Pancreas (tissue), 10 donors: ENCODE measurements around the gene OPCML. TPM values are rescaled to one million over a fixed set of nuclear protein-coding genes. Genes with fewer than 3 reads are reported as not detected.

ENCODE experiments used
- ATAC-seq, 4 donors: fragments of 200-7000 bp; cut with Tn5 transposase; one replicate each; pipeline versions ENCODE4 v1.8.0 to v1.9.1; 2020; ENCODE audit warnings: mild to moderate bottlenecking in 4 of 4, moderate library complexity in 4 of 4
- DNase-seq, 6 donors: peaks; one replicate each; pipeline ENCODE4 v3.0.0-alpha.2; 2020
- FAIRE-seq: peaks from 2 replicates; lab custom pipeline; 2012; peaks lifted over from hg19 to GRCh38; lab: Jason Lieb, UNC
- H3K27ac ChIP-seq, 4 donors: fragments of 200-600 bp; sonication (generic); 1 replicate in 3 of 4; 2 replicates in 1 of 4; pipeline versions ENCODE4 v1.5.0 to v1.8.0; 2020
- H3K27me3 ChIP-seq, 4 donors: fragments of 200-600 bp; one replicate each; pipeline ENCODE4 v1.8.0; 2021
- H3K36me3 ChIP-seq, 3 donors: fragments of 200-600 bp; sonication (generic) in 1 of 3; one replicate each; pipeline versions ENCODE4 v1.5.0 to v1.8.0; 2020 to 2021
- H3K4me1 ChIP-seq, 3 donors: fragments of 200-600 bp; one replicate each; pipeline ENCODE4 v1.8.0; 2021
- H3K4me3 ChIP-seq, 4 donors: fragments of 200-600 bp; sonication (generic) in 2 of 4; one replicate each; pipeline versions ENCODE4 v1.5.0 to v1.8.0; 2020 to 2021
- H3K9me3 ChIP-seq, 4 donors: fragments of 200-600 bp; one replicate each; pipeline ENCODE4 v1.8.0; 2021
- CTCF ChIP-seq, 4 donors: fragments of 200-600 bp; sonication (generic) in 3 of 4; IDR thresholded peaks; one replicate each; pipeline versions ENCODE4 v1.5.0 to v1.8.0; 2021; ENCODE audit warnings: antibody characterized with exemption in 4 of 4
- WGBS, 2 donors: extraction: QIAGEN DNeasy Blood & Tissue Kit; methylation state at CpG; one replicate each; pipeline ENCODE4 v1.1.7; 2013; 5-methylcytosine and 5-hydroxymethylcytosine counted together
- intact Hi-C, 3 donors: fragments of 100-400 bp; cut with DNase I; formaldehyde crosslinking; loops; one replicate each; pipeline versions ENCODE4 v1.11.1 to v1.14.2; 2022
- polyA plus RNA-seq, 2 donors: library from polyadenylated mRNA; stranded (reverse); fragments of 200-250 nt; gene quantifications; one replicate each; pipeline ENCODE4 v1.2.3, GENCODE V29; 2013
- total RNA-seq, 6 donors: library from RNA; stranded (reverse); fragmentation: NEBNext Ultra II Directional in 4 of 6; extraction: Animal tissue kit (Norgen Biotek cat#: 25700) in 4 of 6; gene quantifications; one replicate each; pipeline versions ENCODE4 v1.2.1 to v1.2.4, GENCODE V29; 2021 to 2023
- donor health status: healthy with polysubstance abuse.
- donor health status: DM: no; HTN: no; CAD: no; lungs with moderate emphysema.
- donor health status: DM: no; HTN: no; CAD: no.
- donor health status: control.
- donor health status: control.
- donor health status: Bipolar disorder and iron deficiency.
- donor health status: DM: yes; HTN: yes; CAD: no.
- donor health status: DM: no; HTN: no; CAD: no.
- donor health status: DM: no; HTN: no; CAD: no.
- donor health status: DM: yes; HTN: yes; CAD: no.

OPCML gene
- total and polyA plus RNA-seq, 8 donors, result 0.05 to 0.31 (median 0.19) TPM

- TF ChIP-seq CTCF (IDR thresholded peaks at IDR 0.05), result no peak
- 37 to 73% methylated on average over 1 of the region's 1 CpG for WGBS, 2 donors
- no peak overlapping the region for H3K27ac ChIP-seq
- no peak overlapping the region for H3K4me3 ChIP-seq
- no peaks in the 10 kb centered on the region for H3K9me3 ChIP-seq
- intact Hi-C loops, result no loop called here
- H3K27me3 ChIP-seq, result no peaks in the 10 kb centered on the region
- DNase-seq, result no peak
- FAIRE-seq, result no peak
- H3K4me1 ChIP-seq, result no peaks in the 10 kb centered on the region
- no peaks in the 10 kb centered on the region for H3K36me3 ChIP-seq
- ATAC-seq, result no peak
Observed at GRCh38 chr11:132459736-132460135, 1072.6 kb downstream of the OPCML start.

GRCh38 chr11:132457445-132457844 lies 1074.9 kb downstream of the OPCML start:
- ATAC-seq (no peak), DNase-seq (no peak), FAIRE-seq (no peak)
- intact Hi-C loops, result no loop called here
- Histone ChIP-seq H3K27ac (no peak overlapping the region), H3K4me1 (no peaks in the 10 kb centered on the region), H3K27me3 (no peaks in the 10 kb centered on the region), H3K9me3 (no peaks in the 10 kb centered on the region), H3K4me3 (no peak overlapping the region), H3K36me3 (no peaks in the 10 kb centered on the region)
- WGBS, 2 donors, result 58 to 67% methylated on average over 2 of the region's 2 CpGs
- TF ChIP-seq CTCF (IDR thresholded peaks at IDR 0.05), result no peak

- Histone ChIP-seq H3K27me3 (no peaks in the 10 kb centered on the region), H3K9me3 (no peaks in the 10 kb centered on the region), H3K4me3 (no peak overlapping the region), H3K4me1 (no peaks in the 10 kb centered on the region), H3K27ac (no peak overlapping the region), H3K36me3 (no peaks in the 10 kb centered on the region)
- 56 to 68% methylated on average over 8 of the region's 8 CpGs for WGBS, 2 donors
- no peak for TF ChIP-seq CTCF (IDR thresholded peaks at IDR 0.05)
- intact Hi-C loops, result no loop called here
- FAIRE-seq (no peak), DNase-seq (no peak), ATAC-seq (no peak)
Observed at GRCh38 chr11:132456751-132457328, 1075.5 kb downstream of the OPCML start.

GRCh38 chr11:132455044-132455443 lies 1077.3 kb downstream of the OPCML start:
- FAIRE-seq, result no peak
- ATAC-seq, result no peak
- no peak overlapping the region for H3K4me3 ChIP-seq
- no peaks in the 10 kb centered on the region for H3K9me3 ChIP-seq
- no peaks in the 10 kb centered on the region for H3K36me3 ChIP-seq
- 62 to 71% methylated on average over 5 of the region's 5 CpGs for WGBS, 2 donors
- no peaks in the 10 kb centered on the region for H3K27me3 ChIP-seq
- no peak overlapping the region for H3K27ac ChIP-seq
- no peak for TF ChIP-seq CTCF (IDR thresholded peaks at IDR 0.05)
- intact Hi-C loops, result no loop called here
- H3K4me1 ChIP-seq, result no peaks in the 10 kb centered on the region
- no peak for DNase-seq

- intact Hi-C loops, result no loop called here
- DNase-seq, result no peak
- H3K4me3 ChIP-seq, result no peak overlapping the region
- H3K27ac ChIP-seq, result no peak overlapping the region
- ATAC-seq, result no peak
- no peak for TF ChIP-seq CTCF (IDR thresholded peaks at IDR 0.05)
- no peaks in the 10 kb centered on the region for H3K9me3 ChIP-seq
- no peak for FAIRE-seq
- no peaks in the 10 kb centered on the region for H3K27me3 ChIP-seq
- 64 to 73% methylated on average over 8 of the region's 8 CpGs for WGBS, 2 donors
- no peaks in the 10 kb centered on the region for H3K4me1 ChIP-seq
- H3K36me3 ChIP-seq, result no peaks in the 10 kb centered on the region
Observed at GRCh38 chr11:132453406-132453805, 1078.9 kb downstream of the OPCML start.
